ENCODE results near the gene MARK1. TPM values are rescaled to one million over a fixed set of nuclear protein-coding genes. Genes with fewer than 3 reads are reported as not detected.

MARK1 gene
- total RNA-seq, 3 donors from 2014 or later: 0.05 TPM; not detected in 1

GRCh38 chr1:220696863-220697231 lies 168.9 kb downstream of the MARK1 start:
- DNase-seq (no peak), ATAC-seq (no peak)
- Mint-ChIP-seq H3K27me3 (ENCODE audit: low read depth) (peaks cover 4% of the 10 kb centered on the region), H3K4me3 (no peak overlapping the region), H3K4me1 (ENCODE audit: low read depth) (no peaks in the 10 kb centered on the region), H3K36me3 (ENCODE audit: insufficient read depth) (no peaks in the 10 kb centered on the region), H3K9me3 (no peaks in the 10 kb centered on the region)

DNA sequence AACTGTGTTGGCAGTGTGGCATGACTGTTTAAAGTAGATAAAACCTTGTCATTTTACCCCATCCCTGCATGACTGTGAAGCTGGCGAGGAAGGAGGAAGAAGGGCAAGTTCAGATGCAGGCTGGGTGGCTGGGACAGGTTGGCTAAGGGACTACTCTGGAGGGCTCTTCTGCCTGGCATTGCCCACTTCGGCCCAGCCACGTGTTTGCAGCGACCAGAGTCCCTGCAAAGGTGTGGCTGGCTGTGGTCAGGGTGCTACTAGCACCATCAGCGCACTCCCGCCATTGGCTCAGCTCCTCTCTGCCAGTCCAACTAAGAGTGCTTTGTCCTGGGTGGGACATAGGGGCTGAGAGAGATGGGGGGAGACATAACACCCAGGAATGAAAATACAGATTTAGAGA lies 169.4 kb downstream of the MARK1 start:
- ATAC-seq: no peak
- H3K36me3 Mint-ChIP-seq (ENCODE audit: insufficient read depth): no peaks in the 10 kb centered on the region
- H3K27me3 Mint-ChIP-seq (ENCODE audit: low read depth): peaks cover 7% of the 10 kb centered on the region
- no peaks in the 10 kb centered on the region for H3K9me3 Mint-ChIP-seq
- no peak for DNase-seq
- H3K4me3 Mint-ChIP-seq: no peak overlapping the region
- no peaks in the 10 kb centered on the region for H3K4me1 Mint-ChIP-seq (ENCODE audit: low read depth)

DNA sequence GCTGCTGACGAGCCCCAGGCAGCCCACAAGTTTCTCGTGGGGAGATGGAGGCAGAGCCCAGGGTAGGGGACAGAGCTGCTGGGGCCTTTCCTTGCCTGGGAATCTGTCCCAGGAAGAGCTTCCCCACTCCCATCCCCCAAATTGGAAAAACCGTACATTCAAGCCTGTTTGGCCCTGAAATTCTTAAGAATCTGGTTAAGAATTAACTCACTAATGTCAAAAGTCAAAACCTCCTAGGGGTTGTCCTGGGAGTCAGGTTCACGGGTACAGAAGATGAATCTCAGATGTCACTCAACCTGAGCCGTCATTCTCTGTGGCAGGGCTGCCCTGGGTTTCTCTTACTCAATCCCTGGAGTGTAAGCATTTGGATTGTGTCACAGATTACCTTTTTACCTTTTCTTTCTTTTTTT lies 170.7 kb downstream of the MARK1 start:
- Mint-ChIP-seq H3K4me3 (no peak overlapping the region), H3K9me3 (no peaks in the 10 kb centered on the region), H3K4me1 (ENCODE audit: low read depth) (no peaks in the 10 kb centered on the region), H3K27me3 (ENCODE audit: low read depth) (peaks cover 12% of the 10 kb centered on the region), H3K36me3 (ENCODE audit: insufficient read depth) (no peaks in the 10 kb centered on the region)
- ATAC-seq: no peak
- DNase-seq: no peak

DNA sequence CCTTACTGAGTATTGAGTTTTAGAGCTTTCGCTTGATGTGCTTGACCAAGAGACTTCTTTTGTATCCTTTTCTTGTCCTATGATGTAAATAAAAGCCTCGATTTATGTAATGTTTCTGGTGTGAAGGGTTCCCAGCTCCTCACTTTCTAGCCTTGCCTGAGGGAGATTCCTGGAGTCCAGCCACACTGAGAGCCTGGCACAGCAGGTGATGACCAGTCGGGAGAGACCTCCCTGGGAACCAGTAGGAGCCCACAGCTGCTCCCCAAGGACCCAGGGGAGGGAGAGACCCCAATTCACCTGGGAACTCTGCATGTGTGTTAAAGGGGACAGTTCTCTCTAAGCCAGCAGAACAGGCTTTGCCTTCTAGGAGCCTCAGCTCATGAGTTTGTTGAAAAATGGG lies 171.1 kb downstream of the MARK1 start:
- no peaks in the 10 kb centered on the region for H3K4me1 Mint-ChIP-seq (ENCODE audit: low read depth)
- no peak for ATAC-seq
- H3K27me3 Mint-ChIP-seq (ENCODE audit: low read depth): peaks cover 14% of the 10 kb centered on the region

DNA sequence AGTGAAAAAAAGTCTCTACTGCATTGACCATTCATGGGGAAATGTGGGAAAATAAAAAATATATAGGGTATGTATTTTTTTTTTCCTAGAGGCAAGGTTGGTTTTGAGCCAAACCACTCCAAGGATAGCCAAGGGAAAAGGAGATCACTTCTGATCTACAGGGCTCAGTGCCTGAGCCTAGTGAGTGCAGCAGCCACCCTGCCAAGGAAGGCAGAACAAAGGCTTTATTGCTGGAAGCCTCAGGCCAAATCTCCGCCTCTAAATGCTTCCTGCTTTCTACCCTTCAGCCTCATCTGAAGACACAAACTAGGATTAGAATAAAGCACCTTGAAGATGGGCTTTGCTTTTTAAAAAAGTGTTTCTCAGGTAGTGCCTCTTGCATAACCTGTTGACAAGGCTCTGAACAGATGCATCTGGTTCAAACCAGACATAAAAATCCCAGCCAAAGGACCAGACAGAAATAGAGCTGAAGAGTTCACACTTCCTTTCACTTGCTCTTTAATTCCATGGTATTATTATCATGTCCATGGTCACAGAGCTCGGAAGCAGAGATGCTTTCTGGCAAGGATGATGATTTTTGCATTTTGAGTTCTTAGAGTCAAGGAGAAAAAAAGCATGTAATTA lies 172.7 kb downstream of the MARK1 start:
- Mint-ChIP-seq H3K4me1 (ENCODE audit: low read depth) (no peaks in the 10 kb centered on the region), H3K27me3 (ENCODE audit: low read depth) (peaks cover 16% of the 10 kb centered on the region), H3K36me3 (ENCODE audit: insufficient read depth) (no peaks in the 10 kb centered on the region), H3K4me3 (no peak overlapping the region), H3K9me3 (no peaks in the 10 kb centered on the region)
- ATAC-seq (no peak), DNase-seq (no peak)

More for the DNA sequence above, 171.1 kb downstream of the MARK1 start:
- no peaks in the 10 kb centered on the region for H3K9me3 Mint-ChIP-seq
- H3K36me3 Mint-ChIP-seq (ENCODE audit: insufficient read depth): no peaks in the 10 kb centered on the region
- DNase-seq: no peak
- no peak overlapping the region for H3K4me3 Mint-ChIP-seq

GRCh38 chr1:220701974-220702373 lies 174.0 kb downstream of the MARK1 start:
- no peak for DNase-seq
- Mint-ChIP-seq H3K4me3 (no peak overlapping the region), H3K36me3 (ENCODE audit: insufficient read depth) (no peaks in the 10 kb centered on the region), H3K27me3 (ENCODE audit: low read depth) (peaks cover 16% of the 10 kb centered on the region), H3K4me1 (ENCODE audit: low read depth) (no peaks in the 10 kb centered on the region), H3K9me3 (no peaks in the 10 kb centered on the region)
- ATAC-seq: no peak

DNA sequence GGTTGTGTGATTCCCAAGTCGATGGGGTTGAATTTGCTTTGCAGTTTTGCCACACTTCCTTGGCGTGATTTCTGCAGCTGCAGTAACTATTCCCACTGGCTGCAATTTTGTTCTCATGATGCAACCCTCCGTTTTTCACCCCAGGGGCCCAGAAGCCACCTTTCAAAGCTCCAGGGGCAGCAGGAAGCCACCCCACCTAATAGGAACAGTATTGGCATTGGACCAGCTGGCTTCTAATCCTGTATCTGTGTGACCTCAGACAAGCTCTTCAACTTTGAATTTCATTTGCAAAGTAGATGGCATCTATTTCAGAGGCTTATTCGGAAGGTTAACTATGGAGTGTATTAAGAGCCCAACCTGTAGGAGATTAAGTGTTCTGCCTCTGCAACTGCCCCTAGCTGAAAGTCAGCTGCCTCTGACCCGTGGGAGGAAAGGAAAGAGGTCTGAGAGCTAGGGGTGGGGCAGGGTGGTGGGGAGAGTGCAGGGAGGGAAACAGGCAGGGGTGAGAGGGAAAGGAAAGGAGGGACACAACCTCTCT lies 174.9 kb downstream of the MARK1 start:
- peaks cover 16% of the 10 kb centered on the region for H3K27me3 Mint-ChIP-seq (ENCODE audit: low read depth)
- no peaks in the 10 kb centered on the region for H3K4me1 Mint-ChIP-seq (ENCODE audit: low read depth)
- ATAC-seq (no peak), DNase-seq (no peak)
- no peaks in the 10 kb centered on the region for H3K9me3 Mint-ChIP-seq
- H3K4me3 Mint-ChIP-seq: no peak overlapping the region
- H3K36me3 Mint-ChIP-seq (ENCODE audit: insufficient read depth): no peaks in the 10 kb centered on the region

DNA sequence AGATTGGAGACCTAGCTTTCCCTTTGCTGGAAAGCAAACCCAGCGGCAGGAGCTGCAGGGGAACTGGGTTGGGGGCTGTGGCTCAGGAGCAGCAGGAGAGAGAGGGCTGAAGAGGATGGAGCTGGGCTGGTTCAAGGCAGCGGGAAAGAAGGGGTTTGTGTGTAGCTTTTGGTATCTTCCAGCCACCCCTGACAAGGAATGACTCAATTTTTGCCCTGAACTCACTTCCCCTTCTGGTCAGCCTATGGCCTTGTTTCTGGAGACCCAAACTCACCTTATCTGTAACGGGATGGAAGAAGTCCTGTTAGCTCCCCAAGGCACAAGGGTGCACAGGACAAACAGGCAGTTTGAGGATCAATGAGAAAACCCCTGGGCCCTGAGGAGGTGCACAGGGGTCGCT lies 175.4 kb downstream of the MARK1 start:
- no peaks in the 10 kb centered on the region for H3K4me1 Mint-ChIP-seq (ENCODE audit: low read depth)
- H3K9me3 Mint-ChIP-seq: no peaks in the 10 kb centered on the region
- H3K4me3 Mint-ChIP-seq: no peak overlapping the region
- ATAC-seq (no peak), DNase-seq (no peak)
- peaks cover 16% of the 10 kb centered on the region for H3K27me3 Mint-ChIP-seq (ENCODE audit: low read depth)
- H3K36me3 Mint-ChIP-seq (ENCODE audit: insufficient read depth): no peaks in the 10 kb centered on the region

DNA sequence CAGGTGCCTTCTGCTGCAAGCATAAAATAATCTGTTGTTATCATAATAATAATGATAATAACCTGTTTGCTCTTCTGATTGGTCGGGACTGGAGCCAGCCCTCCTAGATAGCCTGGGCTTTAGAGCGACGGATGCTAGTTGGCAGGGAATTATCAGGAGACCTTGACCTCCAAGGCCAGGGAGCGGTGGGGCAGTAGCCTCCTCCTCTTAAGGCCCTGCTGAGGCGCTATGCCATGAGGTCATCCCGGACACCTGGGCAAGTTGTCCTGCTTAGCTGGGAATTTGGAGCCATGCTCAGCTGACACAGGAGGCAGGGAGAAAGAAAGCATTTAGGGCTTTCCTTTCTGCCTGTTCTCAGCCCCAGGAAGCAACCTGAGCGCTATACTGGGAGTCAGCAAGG lies 177.8 kb downstream of the MARK1 start:
- no peak for DNase-seq
- no peaks in the 10 kb centered on the region for H3K9me3 Mint-ChIP-seq
- no peaks in the 10 kb centered on the region for H3K4me1 Mint-ChIP-seq (ENCODE audit: low read depth)
- ATAC-seq: no peak
- H3K27me3 Mint-ChIP-seq (ENCODE audit: low read depth): peaks cover 14% of the 10 kb centered on the region
- H3K4me3 Mint-ChIP-seq: no peak overlapping the region
- no peaks in the 10 kb centered on the region for H3K36me3 Mint-ChIP-seq (ENCODE audit: insufficient read depth)

DNA sequence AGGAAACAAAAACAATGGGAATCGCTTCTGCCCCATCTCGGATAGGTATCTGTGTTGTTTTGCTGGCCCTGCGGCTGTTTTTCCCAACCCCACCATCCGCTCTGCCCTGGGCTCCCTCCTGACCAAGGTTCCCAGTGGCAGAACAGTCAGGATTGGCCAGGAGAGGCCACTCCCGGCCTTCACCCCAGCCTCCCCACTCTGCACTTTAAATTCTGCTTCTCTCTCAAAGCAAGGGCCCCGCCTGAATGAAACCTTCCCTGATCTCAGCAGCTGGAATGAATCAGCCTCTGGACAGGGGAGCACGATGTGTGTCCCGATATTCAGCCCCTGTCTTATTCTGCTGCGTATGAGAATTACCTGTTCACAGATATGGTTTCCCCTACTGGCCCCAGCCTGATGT lies 178.5 kb downstream of the MARK1 start:
- H3K36me3 Mint-ChIP-seq (ENCODE audit: insufficient read depth): no peaks in the 10 kb centered on the region
- H3K4me3 Mint-ChIP-seq: no peak overlapping the region
- no peaks in the 10 kb centered on the region for H3K9me3 Mint-ChIP-seq
- DNase-seq (no peak), ATAC-seq (no peak)
- H3K27me3 Mint-ChIP-seq (ENCODE audit: low read depth): peaks cover 14% of the 10 kb centered on the region
- no peaks in the 10 kb centered on the region for H3K4me1 Mint-ChIP-seq (ENCODE audit: low read depth)

DNA sequence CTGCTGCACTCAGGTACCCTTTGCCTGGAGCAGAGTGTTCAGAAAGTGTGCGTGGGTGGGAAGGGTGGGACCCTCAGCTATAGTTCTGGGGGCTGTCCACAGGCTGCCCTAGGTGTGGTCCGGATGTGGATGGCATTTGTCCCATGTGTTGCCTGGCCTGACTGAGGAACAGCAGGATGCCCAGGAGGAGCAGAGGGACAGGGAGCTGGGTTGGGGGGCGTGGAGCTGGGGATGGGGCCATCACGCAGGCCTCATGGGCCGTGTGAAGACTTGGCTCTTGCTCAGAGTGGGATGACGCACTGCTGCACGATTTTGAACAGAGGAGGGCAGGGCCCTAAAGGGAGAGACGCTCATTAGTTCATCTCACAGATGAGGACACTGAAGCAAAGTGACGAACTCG lies 179.2 kb downstream of the MARK1 start:
- DNase-seq: no peak
- H3K4me1 Mint-ChIP-seq (ENCODE audit: low read depth): no peaks in the 10 kb centered on the region
- no peak for ATAC-seq
- H3K9me3 Mint-ChIP-seq: no peaks in the 10 kb centered on the region
- no peak overlapping the region for H3K4me3 Mint-ChIP-seq
- no peaks in the 10 kb centered on the region for H3K36me3 Mint-ChIP-seq (ENCODE audit: insufficient read depth)
- H3K27me3 Mint-ChIP-seq (ENCODE audit: low read depth): peaks cover 10% of the 10 kb centered on the region

- no peaks in the 10 kb centered on the region for H3K4me1 Mint-ChIP-seq (ENCODE audit: low read depth)
- ATAC-seq: no peak
- no peak for DNase-seq
- H3K4me3 Mint-ChIP-seq: no peak overlapping the region
- H3K9me3 Mint-ChIP-seq: no peaks in the 10 kb centered on the region
- H3K27me3 Mint-ChIP-seq (ENCODE audit: low read depth): peaks cover 5% of the 10 kb centered on the region
- H3K36me3 Mint-ChIP-seq (ENCODE audit: insufficient read depth): no peaks in the 10 kb centered on the region
These were observed 180.3 kb downstream of the MARK1 start for GRCh38 chr1:220708244-220708643.

- no peak for ATAC-seq
- Mint-ChIP-seq H3K9me3 (no peaks in the 10 kb centered on the region), H3K4me3 (no peak overlapping the region), H3K36me3 (ENCODE audit: insufficient read depth) (no peaks in the 10 kb centered on the region), H3K27me3 (ENCODE audit: low read depth) (peaks cover 4% of the 10 kb centered on the region), H3K4me1 (ENCODE audit: low read depth) (no peaks in the 10 kb centered on the region)
- DNase-seq: no peak
These were observed 181.2 kb downstream of the MARK1 start for GRCh38 chr1:220708936-220709801.

- Mint-ChIP-seq H3K27me3 (ENCODE audit: low read depth) (peaks cover 2% of the 10 kb centered on the region), H3K4me3 (no peak overlapping the region), H3K4me1 (ENCODE audit: low read depth) (no peaks in the 10 kb centered on the region), H3K36me3 (ENCODE audit: insufficient read depth) (no peaks in the 10 kb centered on the region), H3K9me3 (peaks cover under 1% of the 10 kb centered on the region)
- DNase-seq: no peak
- ATAC-seq: no peak
These were observed 182.4 kb downstream of the MARK1 start for GRCh38 chr1:220710333-220710732.

Measured in activated T-cell treated with anti-CD3 and anti-CD28 coated beads, Interleukin-2, amount 50 U/mL, for 4 hours (primary cell).